K562 (cell line): ENCODE data around the gene YBX2. TPM values are rescaled to one million over a fixed set of nuclear protein-coding genes. Genes with fewer than 3 reads are reported as not detected.

Experiments used
- BCOR ChIP-seq: fragments of 450-650 bp; IDR thresholded peaks from 2 replicates; pipeline ENCODE4 v1.6.1; 2016
- FOXP1 ChIP-seq: sonication (generic); formaldehyde crosslinking; IDR thresholded peaks from 2 replicates; pipeline ENCODE4 v1.8.0; 2022; ENCODE audit warnings: mild to moderate bottlenecking, missing genetic modification reagents
- HDAC8 ChIP-seq: fragments of 450-650 bp; IDR thresholded peaks from 2 replicates; pipeline ENCODE4 v1.6.1; 2016; ENCODE audit warnings: mild to moderate bottlenecking, missing genetic modification characterization, moderate library complexity, missing compliant biosample characterization
- KLF13 ChIP-seq: fragments of 450-650 bp; IDR thresholded peaks from 2 replicates; pipeline ENCODE4 v1.6.1; 2016; ENCODE audit warnings: missing genetic modification characterization, low read depth, mild to moderate bottlenecking, missing compliant biosample characterization, moderate library complexity, borderline replicate concordance
- NCOR1 ChIP-seq: fragments of 450-650 bp; IDR thresholded peaks from 2 replicates; pipeline ENCODE4 v1.6.1; 2016; ENCODE audit warnings: mild to moderate bottlenecking, moderate library complexity
- NEUROD1 ChIP-seq: fragments of 150-350 bp; IDR thresholded peaks from 2 replicates; pipeline ENCODE4 v1.6.1; 2014; ENCODE audit warnings: borderline replicate concordance, low read length, low read depth; ENCODE audit not compliant: partially characterized antibody
- NFIX ChIP-seq: fragments of 250-450 bp; sonication (Bioruptor Pico); IDR thresholded peaks from 2 replicates; pipeline ENCODE4 v1.4.0; 2020; ENCODE audit warnings: low read depth, mild to moderate bottlenecking, moderate library complexity
- PHF8 ChIP-seq: fragments of 200-600 bp; sonication (generic); IDR thresholded peaks from 2 replicates; pipeline ENCODE4 v1.6.1; 2012; ENCODE audit warnings: mixed run types, mild to moderate bottlenecking, inconsistent platforms, low read length, moderate library complexity, borderline replicate concordance
- POLR2A ChIP-seq: fragments of 450-650 bp; conservative IDR thresholded peaks from 2 replicates; pipeline ENCODE4 v1.6.1; 2016
- SIN3A ChIP-seq, 2 experiments: fragments of 150-350 bp in 1 of 2; IDR thresholded peaks; 2 replicates each; pipeline ENCODE4 v1.6.1; 2011 to 2016; ENCODE audit warnings: borderline replicate concordance in 2 of 2, low read depth in 2 of 2, low read length in 2 of 2, mild to moderate bottlenecking in 2 of 2, moderate library complexity in 2 of 2; ENCODE audit not compliant: control insufficient read depth in 1 of 2
- SMARCE1 ChIP-seq: fragments of 450-650 bp; IDR thresholded peaks from 2 replicates; pipeline ENCODE4 v1.7.1; 2016; ENCODE audit warnings: mild to moderate bottlenecking
- SOX6 ChIP-seq: fragments of 450-650 bp; IDR thresholded peaks from 2 replicates; pipeline ENCODE4 v1.6.1; 2014; ENCODE audit warnings: mild to moderate bottlenecking
- STAT6 ChIP-seq: sonication (generic); formaldehyde crosslinking; IDR thresholded peaks from 2 replicates; pipeline ENCODE4 v1.8.1; 2023; ENCODE audit warnings: mild to moderate bottlenecking, missing genetic modification reagents
- TBP ChIP-seq: optimal IDR thresholded peaks from 2 replicates; pipeline ENCODE3; 2011; ENCODE audit warnings: low read depth, low read length, improper control_type of control experiment
- XRCC5 ChIP-seq: fragments of 200-400 bp; formaldehyde crosslinking; IDR thresholded peaks from 2 replicates; pipeline ENCODE4 v1.6.1; 2017; ENCODE audit warnings: low read depth, mild to moderate bottlenecking, low read length
- ZBTB1 ChIP-seq: sonication (generic); formaldehyde crosslinking; IDR thresholded peaks from 2 replicates; pipeline ENCODE4 v1.8.1; 2023; ENCODE audit warnings: missing genetic modification reagents, low read depth, mild to moderate bottlenecking, borderline replicate concordance
- ZNF263 ChIP-seq: sonication (generic); formaldehyde crosslinking; IDR thresholded peaks from 2 replicates; pipeline ENCODE4 v1.8.0; 2022; ENCODE audit warnings: mild to moderate bottlenecking, missing genetic modification reagents, borderline replicate concordance
- ZNF282 ChIP-seq: sonication (generic); formaldehyde crosslinking; IDR thresholded peaks from 2 replicates; pipeline ENCODE4 v1.8.1; 2023; ENCODE audit warnings: missing genetic modification reagents
- ZNF518B ChIP-seq: fragments of 250-450 bp; sonication (Bioruptor Pico); IDR thresholded peaks from 2 replicates; pipeline ENCODE4 v1.5.0; 2021; ENCODE audit warnings: mild to moderate bottlenecking, moderate library complexity
- ZNF740 ChIP-seq, 3 experiments: fragments of 200-800 bp in 1 of 3; sonication (Bioruptor generic) in 1 of 3; sonication (generic) in 1 of 3; formaldehyde crosslinking in 1 of 3; IDR thresholded peaks; 2 replicates each; pipeline versions ENCODE4 v1.6.1 to v1.8.0; 2016 to 2022; ENCODE audit warnings: mild to moderate bottlenecking in 2 of 3, missing compliant biosample characterization in 2 of 3, missing genetic modification characterization in 2 of 3, missing genetic modification reagents in 1 of 3
- polyA plus RNA-seq, 8 experiments: library from polyadenylated mRNA; depleted of rRNA in 4 of 8; stranded (reverse) in 5 of 8; unstranded in 3 of 8; fragments of >200 nt; fragmentation: Nextera tagmentation in 2 of 8; fragmentation: Illumina TruSeq in 1 of 8; extraction: Ambion mirVana in 2 of 8; extraction: Trizol in 1 of 8; gene quantifications; 2 replicates each; pipeline versions ENCODE4 v1.2.1 to v1.2.3, GENCODE V29; 2011 to 2014; ENCODE audit warnings: inconsistent platforms in 1 of 8, missing spikeins in 1 of 8
- total RNA-seq, 7 experiments: library from RNA; depleted of rRNA in 6 of 7; stranded (reverse); fragments of >200 nt in 6 of 7; fragmentation: Illumina TruSeq in 2 of 7; extraction: Trizol in 2 of 7; gene quantifications; 2 replicates each; pipeline versions ENCODE4 v1.2.1 to v1.2.3, GENCODE V29; 2011 to 2021; ENCODE audit warnings: low replicate concordance in 1 of 7

YBX2 gene
- total and polyA plus RNA-seq, 9 of the 15 experiments (the other 6 are each of a cell fraction or from before 2014, with no cell fraction given) = 0.03 to 0.59 (median 0.27) TPM; not detected in 6

GRCh38 chr17:7314719-7315569, 20.5 kb upstream of the YBX2 start, which contains the start of gene GPS2 (continued):
- TF ChIP-seq SOX6 (peak; percentile 40), ZBTB1 (0 out of 2 replicates have a peak, but pooled peaks have one; percentile 29), NEUROD1 (no peak), POLR2A (peak; percentile 73), BCOR (no peak), ZNF282 (CRISPR knock-in tag) (no peak), TBP (peak; percentile 56), ZNF518B (CRISPR knock-in tag) (no peak), NFIX (CRISPR knock-in tag) (no peak), HDAC8 (no peak), ZNF263 (CRISPR knock-in tag) (no peak), FOXP1 (no peak; the same call in 1 of the 2 replicates), NCOR1 (0 out of 2 replicates have a peak, but pooled peaks have one; percentile 18), XRCC5 (0 out of 2 replicates have a peak, but pooled peaks have one; percentile 43), STAT6 (CRISPR knock-in tag) (no peak), PHF8 (peak; percentile 62; the same call in 1 of the 2 replicates), SMARCE1 (no peak), SIN3A (IDR thresholded peaks at IDR 0.05; ENCODE audit: borderline replicate concordance in 2 of 2, control insufficient read depth in 1 of 2, low read depth in 2 of 2, low read length in 2 of 2) (peak in 1 of 2 experiments; percentile 91; a peak in 2 of 4 replicates), KLF13 (tag) (no peak), ZNF740 (CRISPR knock-in tag; IDR thresholded peaks at IDR 0.05) (no peak), ZNF740 (tag; IDR thresholded peaks at IDR 0.05) (no peak)
